ENCODE results near the gene MPO.
A peak's percentile ranks its signal among the peaks of the same experiment; 100 is the strongest.

Gene MPO

DNA sequence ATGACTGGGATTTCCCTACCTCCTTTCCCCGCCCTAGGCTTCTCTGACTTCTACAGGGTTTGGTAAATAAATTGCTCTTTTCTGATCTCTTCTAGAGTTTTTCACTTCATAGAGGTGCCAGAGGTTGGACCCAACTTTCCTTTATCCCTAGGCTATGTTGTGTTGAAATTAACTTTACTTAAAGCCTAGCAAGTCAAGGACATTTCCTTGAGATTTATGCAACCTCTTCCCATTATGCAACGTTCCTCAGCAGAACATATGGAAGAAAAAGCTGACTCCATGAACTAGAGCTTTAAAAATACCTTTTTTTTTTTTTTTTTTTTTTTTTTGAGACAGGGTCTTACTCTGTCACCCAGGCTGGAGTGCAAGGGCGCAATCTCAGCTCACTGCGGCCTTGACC is 15.5 kb downstream of the MPO start:
- no peak for DNase-seq (ENCODE audit: low read depth)

DNA sequence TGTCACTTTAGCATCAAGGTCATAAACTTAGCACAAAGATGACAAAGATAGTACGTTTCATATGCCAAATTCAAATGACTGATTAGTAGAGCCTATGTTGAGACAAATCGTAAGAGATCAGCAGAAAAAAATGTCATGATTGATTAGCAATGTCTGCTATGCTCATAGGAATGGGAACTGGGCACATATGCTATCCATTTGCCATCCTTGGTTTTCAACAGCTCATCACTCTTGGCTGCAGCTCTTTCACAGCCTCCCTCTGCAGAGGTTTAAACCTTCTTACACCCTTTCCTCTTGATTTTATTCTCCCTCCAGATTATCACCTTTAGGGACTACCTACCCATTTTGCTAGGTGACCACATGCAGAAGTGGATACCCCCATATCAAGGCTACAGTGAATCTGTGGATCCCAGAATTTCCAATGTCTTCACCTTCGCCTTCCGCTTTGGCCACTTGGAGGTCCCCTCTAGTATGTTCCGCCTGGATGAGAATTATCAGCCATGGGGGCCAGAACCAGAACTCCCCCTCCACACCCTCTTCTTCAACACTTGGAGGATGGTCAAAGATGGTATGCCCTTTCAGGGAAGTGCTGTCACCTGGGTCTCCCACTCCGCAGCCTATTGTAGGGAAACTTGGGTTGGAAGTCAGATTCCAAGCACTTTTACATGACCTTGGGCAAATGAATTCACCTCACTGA is 16.2 kb downstream of the MPO start:
- DNase-seq (ENCODE audit: low read depth): no peak

DNA sequence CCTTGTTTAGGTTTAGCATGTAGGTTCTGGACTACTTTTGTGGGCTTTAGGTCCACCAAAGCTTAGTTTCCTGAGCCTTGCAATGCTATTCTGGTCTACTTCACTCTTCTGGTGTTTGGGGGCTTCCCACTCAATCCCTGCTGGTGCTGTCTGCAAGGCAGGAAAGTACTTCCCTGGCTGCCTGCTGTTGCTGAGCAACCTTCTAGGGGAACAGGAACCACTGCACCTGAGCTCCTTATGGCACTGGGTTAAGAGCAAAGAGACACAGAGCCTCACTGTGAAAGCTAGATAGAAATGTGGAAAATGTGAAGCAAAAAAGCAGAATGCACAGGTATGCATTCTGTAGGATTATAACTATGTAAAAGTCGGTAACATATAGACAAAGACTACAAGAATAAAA is 17.0 kb downstream of the MPO start:
- DNase-seq (ENCODE audit: low read depth): no peak

DNA sequence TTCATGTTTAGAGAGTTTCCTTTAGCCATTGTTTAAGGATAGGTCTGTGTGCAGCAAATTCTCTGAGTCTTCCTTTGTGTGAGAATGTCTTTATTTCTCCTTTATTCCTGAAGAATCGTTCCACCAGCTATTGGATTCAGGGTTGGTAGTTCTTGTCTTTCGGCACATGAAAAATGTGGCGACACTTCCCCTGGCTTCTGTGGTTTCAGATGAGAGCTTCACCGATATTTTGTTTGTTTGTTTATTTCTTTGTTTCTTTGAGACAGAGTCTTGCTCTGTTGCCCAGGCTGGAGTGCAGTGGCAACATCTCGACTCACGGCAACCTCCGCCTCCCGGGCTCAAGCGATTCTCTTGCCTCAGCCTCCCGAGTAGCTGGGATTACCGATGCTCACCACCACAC is 18.6 kb downstream of the MPO start:
- no peak for DNase-seq (ENCODE audit: low read depth)

DNA sequence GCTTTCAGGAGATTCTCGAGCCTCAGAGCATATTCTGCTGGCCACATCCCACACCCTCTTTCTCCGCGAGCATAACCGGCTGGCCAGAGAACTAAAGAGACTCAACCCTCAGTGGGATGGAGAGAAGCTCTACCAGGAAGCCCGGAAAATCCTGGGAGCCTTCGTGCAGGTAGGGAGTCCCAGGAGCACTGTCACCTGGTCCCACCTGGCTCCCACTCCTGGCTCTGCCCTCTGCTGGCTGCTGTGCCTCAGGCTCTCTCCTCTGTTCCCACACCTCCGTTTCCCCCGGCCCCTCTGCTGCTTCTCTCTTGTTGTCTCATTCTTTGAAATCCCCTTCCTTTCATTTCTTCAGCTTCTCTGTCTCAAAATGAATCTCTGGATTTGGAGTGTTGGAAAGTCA is 25.9 kb downstream of the MPO start:
- DNase-seq (ENCODE audit: low read depth): no peak

DNA sequence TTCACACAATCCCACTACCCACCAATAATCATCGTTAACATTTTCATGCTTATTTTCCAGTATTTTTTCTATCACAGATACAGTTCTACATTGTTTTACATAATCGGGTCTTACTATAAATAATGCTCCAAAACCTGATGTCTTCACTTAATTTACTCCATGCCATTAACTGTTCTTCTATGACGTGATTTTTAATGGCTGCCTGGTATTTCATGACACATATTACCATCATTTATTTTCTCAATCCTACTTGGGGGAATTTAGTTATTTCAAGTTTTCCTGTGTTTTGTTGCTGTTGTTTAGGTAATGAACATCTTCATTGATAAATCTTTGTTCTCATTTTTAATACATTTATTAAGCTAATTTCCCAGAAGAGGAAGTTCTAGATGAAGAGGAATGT is 27.7 kb downstream of the MPO start:
- no peak for DNase-seq (ENCODE audit: low read depth)

DNA sequence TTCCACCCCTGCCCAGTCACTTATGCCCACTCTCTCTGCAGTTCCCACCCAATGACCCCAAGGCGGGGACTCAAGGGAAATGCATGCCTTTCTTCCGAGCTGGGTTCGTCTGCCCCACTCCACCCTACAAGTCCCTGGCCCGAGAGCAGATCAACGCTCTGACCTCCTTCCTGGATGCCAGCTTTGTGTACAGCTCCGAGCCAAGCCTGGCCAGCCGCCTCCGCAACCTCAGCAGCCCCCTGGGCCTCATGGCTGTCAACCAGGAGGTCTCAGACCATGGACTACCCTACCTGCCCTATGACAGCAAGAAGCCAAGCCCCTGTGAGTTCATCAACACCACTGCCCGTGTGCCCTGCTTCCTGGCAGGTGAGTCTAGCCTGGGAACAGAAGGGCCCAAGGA is 28.6 kb downstream of the MPO start:
- DNase-seq (ENCODE audit: low read depth): no peak

DNA sequence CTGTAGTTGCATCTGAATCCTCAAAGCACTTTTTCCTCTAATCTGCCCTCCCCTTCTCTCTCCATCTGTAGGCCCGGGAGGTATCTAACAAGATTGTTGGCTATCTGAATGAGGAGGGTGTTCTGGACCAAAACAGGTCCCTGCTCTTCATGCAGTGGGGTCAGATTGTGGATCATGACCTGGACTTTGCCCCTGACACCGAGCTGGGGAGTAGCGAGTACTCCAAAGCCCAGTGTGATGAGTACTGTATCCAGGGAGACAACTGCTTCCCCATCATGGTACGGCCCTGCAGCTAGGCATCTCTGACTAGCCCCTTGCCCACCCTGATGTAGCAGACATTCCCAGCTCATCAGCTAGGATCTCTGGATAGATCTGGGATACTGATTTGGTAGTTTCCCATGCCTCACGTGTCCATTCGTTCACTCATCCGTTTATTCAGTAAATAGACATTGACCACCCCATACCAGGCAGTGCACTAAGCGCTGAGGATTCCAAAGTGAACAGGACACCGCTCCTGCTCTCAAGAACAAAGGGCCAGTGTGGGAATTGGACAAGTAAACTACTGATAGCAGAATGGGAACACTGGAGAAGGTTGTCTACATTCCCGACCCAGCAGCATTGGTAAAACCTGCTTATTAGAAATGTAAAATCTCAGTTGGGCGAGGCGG is 30.3 kb downstream of the MPO start:
- DNase-seq (ENCODE audit: low read depth): no peak

DNA sequence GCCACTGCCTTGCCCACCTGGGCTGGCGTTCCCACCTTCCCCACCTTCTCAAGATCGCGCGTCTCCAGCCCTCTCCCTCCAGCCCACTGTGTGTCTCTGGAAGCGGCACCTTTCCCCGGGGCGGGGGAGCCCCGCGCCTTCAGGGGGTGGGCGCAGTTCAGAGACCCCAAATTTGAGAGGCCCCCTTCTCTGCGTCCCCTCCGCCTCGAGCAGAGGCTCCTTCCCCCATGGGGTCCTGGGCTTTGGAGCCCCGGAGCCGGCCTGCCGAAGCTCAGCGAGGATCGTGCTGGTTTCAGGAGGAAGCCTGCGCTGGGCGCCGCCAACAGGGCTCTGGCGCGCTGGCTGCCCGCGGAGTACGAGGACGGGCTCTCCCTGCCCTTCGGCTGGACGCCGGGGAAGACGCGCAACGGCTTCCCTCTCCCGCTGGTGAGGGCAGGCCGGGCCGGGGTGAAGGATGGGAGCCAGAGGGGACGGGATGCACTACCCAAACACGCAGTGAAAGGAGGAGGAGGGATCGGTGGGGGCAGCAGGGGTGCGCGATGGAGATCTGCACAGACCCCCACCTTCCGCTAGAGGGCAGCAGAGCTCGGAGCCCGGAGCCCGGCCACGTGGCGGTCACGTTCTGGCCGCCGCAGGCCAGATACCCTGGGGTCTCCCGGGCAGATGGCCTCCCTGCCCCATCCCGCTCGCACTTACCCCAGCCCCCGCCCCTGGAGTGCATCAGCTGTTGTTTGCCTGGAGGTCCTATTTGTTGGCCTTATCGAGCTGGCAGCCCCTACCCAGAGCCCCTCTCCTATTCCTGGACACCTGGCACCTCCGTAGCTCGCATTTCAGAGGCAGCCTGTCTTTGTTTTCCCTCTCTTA is 31.2 kb downstream of the MPO start:
- peak; percentile 63 for DNase-seq (ENCODE audit: low read depth)

DNA sequence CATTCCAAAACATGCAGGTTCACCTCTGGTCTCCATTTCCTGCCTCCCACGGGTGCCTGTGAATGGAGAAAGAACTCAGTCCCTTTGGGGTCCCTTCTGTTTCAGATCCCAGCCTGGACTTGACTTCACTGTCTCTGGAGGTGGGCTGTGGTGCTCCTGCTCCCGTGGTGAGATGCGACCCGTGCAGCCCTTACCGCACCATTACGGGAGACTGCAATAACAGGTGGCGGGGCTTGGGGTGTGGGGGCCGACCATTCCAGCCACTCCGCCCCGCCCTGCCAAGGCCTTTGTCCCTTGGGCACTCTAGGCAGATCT is 31.8 kb downstream of the MPO start:
- no peak for DNase-seq (ENCODE audit: low read depth)

DNA sequence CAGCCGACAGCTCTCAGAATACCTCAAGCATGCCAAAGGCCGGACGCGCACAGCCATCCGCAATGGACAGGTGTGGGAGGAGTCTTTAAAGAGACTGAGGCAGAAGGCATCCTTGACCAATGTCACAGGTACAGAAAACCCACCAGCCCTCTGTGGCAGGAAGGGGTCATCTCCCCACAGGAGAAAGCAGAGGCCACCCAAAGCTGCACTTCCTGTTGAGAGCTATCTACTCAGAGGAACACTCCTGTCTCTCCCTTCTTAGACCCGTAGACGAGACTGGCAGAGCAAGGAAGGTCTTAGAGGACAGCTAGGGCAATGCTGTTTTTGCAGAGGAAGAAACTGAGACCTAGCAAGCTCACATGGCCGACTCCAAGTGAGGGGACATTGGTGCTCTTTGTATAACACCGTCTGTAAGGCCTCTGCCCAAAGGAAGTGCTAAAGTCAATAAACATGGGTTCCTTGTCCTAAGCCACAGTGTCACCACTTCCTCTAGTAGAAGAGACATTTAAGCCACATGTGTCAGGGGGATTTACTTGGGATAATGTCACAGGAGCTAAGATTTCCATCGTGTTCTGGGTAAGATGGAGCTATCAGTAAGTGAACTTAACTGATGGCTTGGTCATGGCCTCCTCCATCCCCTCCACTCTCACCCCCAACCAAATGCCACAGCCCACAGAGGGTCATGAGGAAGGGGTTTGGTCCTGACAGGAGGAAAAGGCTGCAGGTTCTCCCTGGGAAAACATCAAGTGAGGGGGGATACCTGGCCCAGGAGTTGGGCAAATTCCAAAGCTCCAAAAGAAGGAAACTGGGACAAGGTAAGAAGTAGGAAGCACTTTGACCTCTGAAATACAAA is 33.0 kb downstream of the MPO start:
- DNase-seq (ENCODE audit: low read depth): no peak

DNA sequence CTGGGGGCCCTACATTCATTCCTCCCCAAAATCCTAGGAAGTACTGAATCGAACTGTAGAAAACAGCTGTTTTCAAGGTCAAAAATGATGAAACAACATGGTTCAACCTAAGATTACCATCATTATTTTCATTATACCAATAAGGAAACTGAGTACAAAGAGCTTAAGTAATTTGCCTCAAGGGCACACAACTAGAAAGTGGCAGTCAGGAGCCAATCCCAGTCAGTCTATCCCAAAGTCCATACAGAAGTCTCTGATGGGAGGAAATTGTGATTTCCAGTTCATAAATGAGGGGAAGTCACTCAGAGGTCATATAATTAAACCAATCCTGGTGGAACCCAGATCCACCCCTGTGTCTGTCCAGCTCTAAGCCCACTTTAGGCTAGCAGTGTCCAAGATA is 34.0 kb downstream of the MPO start:
- no peak for DNase-seq (ENCODE audit: low read depth)

DNA sequence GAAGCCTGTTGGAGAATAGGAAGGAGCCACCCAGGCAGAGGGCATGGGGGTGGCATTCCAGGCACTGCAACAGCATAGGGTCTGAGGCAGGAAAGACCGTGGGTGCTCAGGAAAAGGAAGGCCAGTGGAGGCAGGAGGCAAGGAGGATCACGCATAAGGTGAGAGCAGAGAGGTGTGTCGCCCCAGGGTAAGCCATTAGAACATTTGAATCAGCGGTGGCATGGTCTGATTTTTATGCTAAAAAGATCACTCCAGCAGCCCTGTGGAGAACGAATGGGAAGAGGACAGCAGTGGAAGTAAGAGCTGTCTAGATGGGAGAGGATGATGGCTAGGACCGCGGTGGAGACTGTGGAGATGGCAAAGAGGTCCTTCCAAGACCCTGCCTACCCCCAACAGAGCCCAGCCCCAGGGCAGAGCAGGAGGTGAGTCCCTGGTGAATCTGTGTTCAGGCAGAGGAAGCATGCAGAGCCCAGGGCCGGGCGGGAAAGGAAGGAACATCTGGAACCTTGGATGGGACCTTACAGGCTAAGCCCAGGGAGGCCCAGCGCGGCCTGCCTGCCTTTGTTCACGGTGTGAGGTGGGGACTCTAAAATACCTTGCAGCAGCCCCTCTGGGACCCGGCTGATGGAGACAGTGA is 34.5 kb downstream of the MPO start:
- no peak for DNase-seq (ENCODE audit: low read depth)

DNA sequence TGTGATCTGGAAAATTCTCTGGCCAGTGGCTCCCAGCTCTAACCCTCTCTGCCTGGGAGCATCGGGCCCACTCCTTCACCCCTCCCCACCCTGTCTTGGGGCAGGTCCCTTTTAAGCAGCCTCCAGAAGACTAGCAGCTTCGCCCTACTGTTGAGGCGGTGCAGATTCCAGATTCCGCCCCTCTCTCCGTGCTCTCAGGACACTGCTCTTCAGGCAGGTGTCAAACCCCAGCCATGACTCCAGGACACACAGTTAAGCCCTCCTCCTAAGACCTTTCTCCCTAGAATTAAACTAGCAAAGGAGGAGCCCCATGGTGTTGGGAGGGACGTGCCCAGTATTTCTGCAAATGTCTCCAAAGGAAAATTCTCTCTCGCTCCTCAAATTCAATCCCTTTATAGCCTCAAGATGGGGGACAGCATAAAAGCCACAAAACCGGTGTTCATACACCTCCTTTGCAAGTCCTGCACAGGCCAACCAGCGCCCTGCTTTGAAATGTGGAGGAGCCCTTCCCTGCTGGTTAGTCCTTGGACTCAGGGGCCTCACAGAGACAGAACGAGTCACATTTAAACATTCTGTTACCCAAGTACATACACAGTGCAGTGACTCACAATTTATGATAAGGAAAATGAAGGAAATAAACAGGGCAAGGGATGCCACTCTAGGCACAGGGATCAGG is 35.2 kb downstream of the MPO start:
- DNase-seq (ENCODE audit: low read depth): no peak

DNA sequence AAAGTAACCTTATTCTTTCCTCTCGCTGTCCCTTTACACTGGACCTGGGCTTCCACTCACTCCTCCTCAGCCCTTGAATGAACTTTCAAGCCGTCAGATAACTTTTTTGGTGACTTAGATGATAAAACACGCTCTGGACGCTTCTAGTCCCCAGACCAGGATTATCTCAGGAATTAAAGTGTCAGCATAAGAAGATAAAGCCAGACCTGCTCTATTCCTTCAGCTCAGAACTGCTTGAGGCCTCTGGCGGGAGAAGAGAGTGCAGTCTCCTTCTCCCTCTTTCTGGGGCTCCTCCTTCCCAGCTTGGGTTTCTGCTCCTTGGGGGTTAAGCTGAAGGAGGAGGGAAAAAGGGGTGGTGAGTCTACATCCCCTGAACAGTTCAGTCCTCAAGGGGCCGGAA is 35.8 kb downstream of the MPO start:
- DNase-seq (ENCODE audit: low read depth): no peak

DNA sequence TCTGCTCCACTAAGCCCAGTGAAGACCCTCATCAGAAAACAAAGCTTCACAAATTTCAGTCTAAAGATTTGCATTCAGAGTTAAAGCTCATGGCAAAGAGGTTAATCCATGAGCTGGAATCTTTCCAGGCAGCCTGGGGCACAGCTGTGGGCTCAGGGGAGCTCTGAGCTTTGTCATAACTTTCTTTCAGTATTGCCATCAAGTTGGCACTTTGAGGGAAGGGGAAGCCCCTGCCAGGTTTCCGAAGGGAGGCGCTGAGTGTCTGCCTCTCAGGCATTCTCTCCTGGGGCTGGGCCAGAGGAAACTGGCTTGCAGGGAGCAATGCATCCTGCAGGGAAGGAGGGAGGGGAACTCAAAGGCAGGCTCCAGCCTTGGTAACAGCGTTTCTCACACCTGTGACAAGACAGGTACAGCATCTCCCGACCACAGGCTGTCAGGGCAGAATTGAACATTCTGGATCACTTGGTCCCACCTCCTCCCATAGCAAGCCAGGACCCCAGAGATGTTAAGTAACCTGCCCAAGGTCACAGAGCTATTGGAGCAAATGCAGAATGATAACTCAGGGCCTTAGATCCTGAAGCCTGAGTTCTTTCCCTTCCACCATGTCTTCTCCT is 38.5 kb downstream of the MPO start:
- no peak for DNase-seq (ENCODE audit: low read depth)

DNA sequence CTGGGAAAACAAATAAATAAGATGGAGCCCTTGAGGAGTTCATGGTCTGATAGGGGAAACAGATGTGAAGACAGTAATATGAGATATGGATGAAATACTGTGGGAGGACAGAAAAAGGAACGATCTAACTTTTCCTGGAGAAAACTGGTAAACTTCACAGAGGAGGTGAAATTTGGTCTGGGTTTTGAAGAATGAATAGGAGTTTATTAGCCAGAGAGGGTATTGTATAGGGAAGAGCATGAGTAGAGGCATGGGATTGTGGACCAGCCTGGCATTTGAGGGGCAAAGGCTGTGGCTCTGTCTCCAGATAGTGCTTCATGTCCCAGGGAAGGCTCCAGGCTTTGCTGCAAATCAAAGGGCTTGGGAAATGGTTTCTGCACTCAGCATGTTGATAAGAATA is 40.7 kb downstream of the MPO start:
- DNase-seq (ENCODE audit: low read depth): no peak

DNA sequence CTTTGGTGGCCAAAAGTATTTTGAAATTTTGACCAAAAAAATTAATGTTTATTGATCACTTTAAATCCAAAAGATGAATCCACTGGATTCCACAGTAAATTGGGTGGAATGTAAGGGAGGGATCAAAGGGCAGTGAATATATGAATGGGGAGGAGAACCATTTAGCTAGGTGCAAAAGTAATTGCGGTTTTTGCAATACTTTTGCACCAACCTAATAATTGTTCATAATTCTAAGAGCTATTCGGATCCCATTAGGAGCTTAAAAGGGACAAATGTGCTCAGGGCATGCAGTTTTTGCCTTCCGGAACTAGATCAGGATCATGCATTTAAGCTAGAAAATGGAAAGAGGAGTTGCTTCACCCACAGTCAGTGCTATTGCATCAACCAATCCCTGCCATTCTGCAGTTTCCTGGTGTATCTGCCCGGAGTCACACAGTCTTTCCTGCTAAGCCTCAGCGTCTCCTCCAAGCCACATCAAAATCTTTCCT is 42.5 kb downstream of the MPO start, which contains the start of gene LPO:
Gene LPO, plus strand, starts transcription at position 438 of the 488 bp plus-strand sequence. CDS start 4,396 bp downstream, outside the sequence.
- DNase-seq (ENCODE audit: low read depth): no peak

DNA sequence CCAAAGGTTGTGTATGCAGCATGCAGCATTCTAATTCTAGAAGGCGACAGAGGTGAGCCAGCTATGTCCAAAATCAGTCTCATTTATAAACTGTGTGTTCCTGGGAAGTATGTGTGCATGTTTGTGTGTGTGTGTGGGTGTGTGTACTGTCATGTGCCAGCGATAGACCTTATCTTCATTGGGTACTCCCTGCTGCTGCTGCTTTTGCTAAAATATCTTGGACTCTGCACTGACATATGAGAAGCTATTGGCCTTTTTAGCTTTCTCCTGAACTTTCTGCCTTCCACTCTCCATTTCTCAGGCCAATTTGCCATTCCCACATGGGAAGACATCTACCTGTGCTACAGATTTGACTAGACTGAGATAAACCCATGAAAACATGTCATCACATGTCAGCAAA is 44.3 kb downstream of the MPO start:
- no peak for DNase-seq (ENCODE audit: low read depth)

DNA sequence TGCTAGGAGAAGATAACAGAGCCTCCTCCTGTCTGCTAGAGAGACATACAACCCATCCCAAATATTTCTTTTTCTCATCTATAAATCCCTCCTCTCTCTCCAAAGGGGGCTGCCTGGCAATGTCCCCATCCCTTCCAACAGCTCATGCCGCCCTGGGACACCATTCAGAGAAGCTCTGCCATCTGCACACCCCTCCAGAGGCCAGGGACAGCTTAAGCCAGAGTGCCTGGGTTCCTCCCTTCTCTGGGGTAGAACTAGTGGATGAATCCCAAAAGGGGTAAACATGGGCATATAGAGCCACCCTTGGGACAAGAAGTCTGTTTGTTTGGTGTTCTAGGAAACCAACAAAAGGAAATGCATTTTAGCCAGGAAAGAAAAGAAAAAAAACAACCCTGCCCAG is 44.9 kb downstream of the MPO start:
- DNase-seq (ENCODE audit: low read depth): no peak

DNA sequence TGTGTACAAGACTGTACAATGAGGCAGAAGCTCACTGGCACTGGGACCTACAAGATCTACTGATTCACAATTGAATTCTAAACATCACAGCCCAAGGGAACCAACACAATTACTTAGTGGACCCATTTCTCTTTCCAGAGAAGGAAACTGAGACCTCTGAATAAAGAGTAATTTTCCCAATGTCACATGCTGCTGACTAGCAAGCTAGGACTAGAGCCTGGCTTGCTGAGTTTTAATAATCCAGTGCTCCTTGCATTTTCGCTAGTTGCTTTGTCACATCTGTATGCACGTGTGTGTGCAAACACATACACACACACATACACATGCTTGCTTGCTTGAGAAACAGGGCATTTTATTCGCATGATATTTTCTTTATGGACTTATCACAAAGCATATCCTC is 46.2 kb downstream of the MPO start:
- DNase-seq (ENCODE audit: low read depth): no peak

Measured in activated gamma-delta T cell treated with anti-CD3 and anti-CD28 coated beads, Interleukin-2, amount 50 U/mL, for 16 hours (primary cell).